Endothelial cell (in vitro differentiated cells): Measurements from ENCODE around the gene INSRR. TPM values are rescaled to one million over a fixed set of nuclear protein-coding genes. Genes with fewer than 3 reads are reported as not detected.

ENCODE experiments used
- DNase-seq: peaks from one replicate; pipeline ENCODE4 v3.0.0; 2021; ENCODE audit warnings: low spot score
- H3K27ac Mint-ChIP-seq: one replicate; pipeline ENCODE4 v1.8.0; 2021; ENCODE audit warnings: mixed read lengths, inconsistent platforms; ENCODE audit not compliant: unreplicated experiment
- H3K27me3 Mint-ChIP-seq: one replicate; pipeline ENCODE4 v1.8.0; 2021; ENCODE audit warnings: mild to moderate bottlenecking, moderate library complexity, mixed read lengths, inconsistent platforms; ENCODE audit not compliant: unreplicated experiment
- H3K36me3 Mint-ChIP-seq: one replicate; pipeline ENCODE4 v1.8.0; 2021; ENCODE audit warnings: mild to moderate bottlenecking, low read depth, mixed read lengths, inconsistent platforms; ENCODE audit not compliant: unreplicated experiment
- H3K4me1 Mint-ChIP-seq: one replicate; pipeline ENCODE4 v1.8.0; 2021; ENCODE audit warnings: mild to moderate bottlenecking, mixed read lengths, inconsistent platforms; ENCODE audit not compliant: unreplicated experiment
- H3K4me3 Mint-ChIP-seq: one replicate; pipeline ENCODE4 v1.8.0; 2021; ENCODE audit warnings: mild to moderate bottlenecking, mixed read lengths, inconsistent platforms; ENCODE audit not compliant: unreplicated experiment
- H3K9me3 Mint-ChIP-seq: one replicate; pipeline ENCODE4 v1.8.0; 2021; ENCODE audit warnings: mixed read lengths, inconsistent platforms; ENCODE audit not compliant: unreplicated experiment
- total RNA-seq: library from RNA; stranded (reverse); fragmentation: NEBNext Ultra II Directional; extraction: Animal tissue kit (Norgen Biotek cat#: 25700); gene quantifications from one replicate; pipeline ENCODE4 v1.2.1, GENCODE V29; 2021; ENCODE audit not compliant: unreplicated experiment
- TF ChIP-seq, protein P1 (sequence below): fragments of 200-600 bp; sonication (generic); IDR thresholded peaks from one replicate; pipeline ENCODE4 v1.5.0; 2021; ENCODE audit warnings: antibody characterized with exemption; ENCODE audit not compliant: unreplicated experiment

Gene INSRR
- total RNA-seq, 1 donor from 2014 or later, result not detected

GRCh38 chr1:156881101-156881500 lies 22.2 kb upstream of the INSRR start:
- Mint-ChIP-seq H3K4me1 (peaks cover 12% of the 10 kb centered on the region), H3K27ac (no peak overlapping the region), H3K9me3 (no peaks in the 10 kb centered on the region), H3K36me3 (peaks cover 4% of the 10 kb centered on the region), H3K27me3 (peaks cover 25% of the 10 kb centered on the region), H3K4me3 (no peak overlapping the region)
- TF ChIP-seq, protein P1, sequence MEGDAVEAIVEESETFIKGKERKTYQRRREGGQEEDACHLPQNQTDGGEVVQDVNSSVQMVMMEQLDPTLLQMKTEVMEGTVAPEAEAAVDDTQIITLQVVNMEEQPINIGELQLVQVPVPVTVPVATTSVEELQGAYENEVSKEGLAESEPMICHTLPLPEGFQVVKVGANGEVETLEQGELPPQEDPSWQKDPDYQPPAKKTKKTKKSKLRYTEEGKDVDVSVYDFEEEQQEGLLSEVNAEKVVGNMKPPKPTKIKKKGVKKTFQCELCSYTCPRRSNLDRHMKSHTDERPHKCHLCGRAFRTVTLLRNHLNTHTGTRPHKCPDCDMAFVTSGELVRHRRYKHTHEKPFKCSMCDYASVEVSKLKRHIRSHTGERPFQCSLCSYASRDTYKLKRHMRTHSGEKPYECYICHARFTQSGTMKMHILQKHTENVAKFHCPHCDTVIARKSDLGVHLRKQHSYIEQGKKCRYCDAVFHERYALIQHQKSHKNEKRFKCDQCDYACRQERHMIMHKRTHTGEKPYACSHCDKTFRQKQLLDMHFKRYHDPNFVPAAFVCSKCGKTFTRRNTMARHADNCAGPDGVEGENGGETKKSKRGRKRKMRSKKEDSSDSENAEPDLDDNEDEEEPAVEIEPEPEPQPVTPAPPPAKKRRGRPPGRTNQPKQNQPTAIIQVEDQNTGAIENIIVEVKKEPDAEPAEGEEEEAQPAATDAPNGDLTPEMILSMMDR, result no peak
- no peak for DNase-seq

DNA sequence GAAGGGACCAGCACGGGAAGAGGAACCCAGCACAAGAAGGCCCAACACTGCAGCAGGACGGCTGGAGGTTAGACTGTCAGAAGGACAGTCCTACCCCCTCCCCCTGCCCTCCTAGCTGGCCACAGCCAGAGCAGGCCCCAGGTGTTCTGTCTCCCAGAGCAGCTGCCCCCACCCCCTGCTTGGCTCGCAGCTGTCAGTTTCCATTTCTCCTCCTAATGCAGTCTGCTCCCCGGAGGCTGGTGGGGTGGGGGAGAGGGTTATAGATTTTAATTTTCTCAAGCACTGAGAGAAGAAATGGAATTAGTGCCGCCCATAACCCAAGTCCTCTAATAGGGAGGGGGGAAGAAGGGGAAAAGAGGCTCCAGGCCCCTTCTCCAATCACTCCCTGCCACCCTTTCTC lies 21.6 kb upstream of the INSRR start:
- DNase-seq, result no peak
- Mint-ChIP-seq H3K27me3 (peaks cover 21% of the 10 kb centered on the region), H3K4me1 (peaks cover 12% of the 10 kb centered on the region), H3K27ac (no peak overlapping the region), H3K9me3 (no peaks in the 10 kb centered on the region), H3K36me3 (peaks cover 4% of the 10 kb centered on the region), H3K4me3 (no peak overlapping the region)
- TF ChIP-seq, protein P1, result no peak

- H3K27me3 Mint-ChIP-seq, result peaks cover 21% of the 10 kb centered on the region
- no peaks in the 10 kb centered on the region for H3K9me3 Mint-ChIP-seq
- peaks cover 7% of the 10 kb centered on the region for H3K4me1 Mint-ChIP-seq
Observed at GRCh38 chr1:156879876-156880275, 21.0 kb upstream of the INSRR start.

GRCh38 chr1:156877433-156878170 lies 18.7 kb upstream of the INSRR start:
- H3K9me3 Mint-ChIP-seq, result no peaks in the 10 kb centered on the region
- H3K27me3 Mint-ChIP-seq, result peaks cover 13% of the 10 kb centered on the region
- H3K4me1 Mint-ChIP-seq, result peaks cover 2% of the 10 kb centered on the region
- no peak for DNase-seq
- no peak overlapping the region for H3K27ac Mint-ChIP-seq
- TF ChIP-seq, protein P1, result no peak
- no peak overlapping the region for H3K4me3 Mint-ChIP-seq
- H3K36me3 Mint-ChIP-seq, result no peaks in the 10 kb centered on the region

More at GRCh38 chr1:156879876-156880275, 21.0 kb upstream of the INSRR start:
- no peak overlapping the region for H3K27ac Mint-ChIP-seq
- peaks cover 4% of the 10 kb centered on the region for H3K36me3 Mint-ChIP-seq
- TF ChIP-seq, protein P1, result no peak
- no peak overlapping the region for H3K4me3 Mint-ChIP-seq
- DNase-seq, result no peak

GRCh38 chr1:156876281-156876680 lies 17.4 kb upstream of the INSRR start:
- H3K4me1 Mint-ChIP-seq, result no peaks in the 10 kb centered on the region
- H3K9me3 Mint-ChIP-seq, result no peaks in the 10 kb centered on the region
- peak; percentile 59 for DNase-seq
- H3K27me3 Mint-ChIP-seq, result peaks cover 10% of the 10 kb centered on the region
- no peaks in the 10 kb centered on the region for H3K36me3 Mint-ChIP-seq
- H3K4me3 Mint-ChIP-seq, result no peak overlapping the region
- TF ChIP-seq, protein P1, result no peak
- H3K27ac Mint-ChIP-seq, result no peak overlapping the region
